Measurements from ENCODE around the gene ELP2.
"Not testable (repeated sequence)": the region's sequence is repeated elsewhere in the genome, so short reads cannot be mapped to it uniquely, and the experiment has no call there.

DNA sequence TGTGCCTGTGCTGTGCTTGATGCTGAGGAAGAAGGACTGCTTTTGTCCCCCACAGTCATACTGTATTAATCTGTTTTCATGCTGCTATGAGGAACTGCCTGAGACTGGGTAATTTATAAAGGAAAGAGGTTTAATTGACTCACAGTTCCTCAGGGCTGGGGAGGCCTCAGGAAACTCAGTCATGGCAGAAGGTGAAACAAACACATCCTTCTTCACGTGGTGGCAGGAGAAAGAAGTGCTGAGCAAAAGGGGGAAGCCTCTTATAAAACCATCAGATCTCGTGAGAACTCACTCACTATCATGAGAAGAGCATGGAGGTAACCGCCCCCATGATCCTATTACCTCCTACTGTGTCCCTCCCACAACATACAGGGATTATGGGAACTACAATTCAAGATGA lies 38.6 kb downstream of the ELP2 start:
- not testable (repeated sequence) for TF ChIP-seq GLIS3 (CRISPR knock-in tag; IDR thresholded peaks at IDR 0.05); ARNTL (CRISPR knock-in tag; IDR thresholded peaks at IDR 0.05; ENCODE audit: borderline replicate concordance, low read depth); ZC3H10 (CRISPR knock-in tag; IDR thresholded peaks at IDR 0.05); ZNF70 (CRISPR knock-in tag; IDR thresholded peaks at IDR 0.05)
